Panc1 (cell line): ENCODE results near the gene LNPK. TPM values are rescaled to one million over a fixed set of nuclear protein-coding genes. Genes with fewer than 3 reads are reported as not detected.

Experiments used
- ATAC-seq: fragments of 200-7000 bp; cut with Tn5 transposase; 2 replicates; pipeline ENCODE4 v1.9.1; 2020; ENCODE audit warnings: mild to moderate bottlenecking, moderate library complexity
- BruUV-seq: library from RNA; stranded (reverse); fragments of 400-500 nt; replicated peaks from 2 replicates; lab custom pipeline; 2021; lab: Mats Ljungman, UMichigan
- CTCF ChIA-PET: fragments of 300-600 bp; sonication (Branson Sonifier 250); formaldehyde crosslinking; loops from one replicate; lab custom pipeline; 2022; ENCODE audit warnings: antibody characterized with exemption; lab: Charles Lee
- POLR2A ChIA-PET: fragments of 300-600 bp; sonication (Branson Sonifier 250); formaldehyde crosslinking; loops from one replicate; lab custom pipeline; 2022; ENCODE audit warnings: antibody characterized with exemption; lab: Charles Lee
- DNase-seq: peaks from one replicate; pipeline ENCODE4 v3.0.0-alpha.2; 2010; ENCODE audit warnings: low read depth, low spot score
- H3K27ac ChIP-seq: 2 replicates; pipeline ENCODE4 v1.5.1; 2011; ENCODE audit warnings: mild to moderate bottlenecking, low read length, inconsistent platforms
- H3K27me3 ChIP-seq: fragments of 200-500 bp; sonication (Bioruptor generic); 2 replicates; pipeline ENCODE4 v1.6.0; 2014; ENCODE audit warnings: low read length, inconsistent platforms; ENCODE audit not compliant: control insufficient read depth, insufficient read depth
- H3K36me3 ChIP-seq: fragments of 200-500 bp; sonication (Bioruptor generic); 2 replicates; pipeline ENCODE4 v1.5.1; 2014; ENCODE audit warnings: inconsistent platforms, mild to moderate bottlenecking, low read length, moderate library complexity; ENCODE audit not compliant: control insufficient read depth, insufficient read depth
- H3K4me1 ChIP-seq: 2 replicates; pipeline ENCODE4 v1.5.1; 2011; ENCODE audit warnings: inconsistent platforms, mild to moderate bottlenecking, low read length, moderate library complexity; ENCODE audit not compliant: control insufficient read depth, insufficient read depth
- H3K4me3 ChIP-seq, 2 experiments: 2 replicates each; pipeline ENCODE4 v1.5.1; 2011 to 2012; ENCODE audit warnings: low read depth in 2 of 2, low read length in 2 of 2, mild to moderate bottlenecking in 2 of 2, inconsistent platforms in 1 of 2, moderate library complexity in 1 of 2
- H3K9me3 ChIP-seq: fragments of 200-500 bp; sonication (Bioruptor generic); 2 replicates; pipeline ENCODE4 v1.5.1; 2014; ENCODE audit warnings: low read depth, mild to moderate bottlenecking, inconsistent platforms, low read length, moderate library complexity; ENCODE audit not compliant: control insufficient read depth, insufficient read depth
- CTCF ChIP-seq: fragments of 450-650 bp; IDR thresholded peaks from 2 replicates; pipeline ENCODE4 v1.5.1; 2017; ENCODE audit warnings: mild to moderate bottlenecking
- POLR2AphosphoS5 ChIP-seq: IDR thresholded peaks from 2 replicates; pipeline ENCODE4 v1.6.1; 2012; ENCODE audit warnings: mild to moderate bottlenecking, low read depth, low read length, moderate library complexity
- REST ChIP-seq, 2 experiments: IDR thresholded peaks; 2 replicates each; pipeline ENCODE4 v1.6.1; 2011 to 2012; ENCODE audit warnings: low read depth in 2 of 2, control low read depth in 1 of 2, low read length in 1 of 2, mild to moderate bottlenecking in 1 of 2, moderate library complexity in 1 of 2; ENCODE audit not compliant: insufficient read depth in 1 of 2
- TCF7L2 ChIP-seq: IDR thresholded peaks from 2 replicates; pipeline ENCODE4 v1.6.1; 2011; ENCODE audit warnings: mild to moderate bottlenecking, low read depth, low read length, inconsistent platforms
- in situ Hi-C: cut with HindIII; loops from 2 replicates; pipeline ENCODE4 v1.10.0; 2016; ENCODE audit warnings: low sequenced_read_pairs, low pct_unique_long_range_greater_than_20kb
- intact Hi-C: fragments of 100-400 bp; cut with micrococcal nuclease; formaldehyde crosslinking; loops from one replicate; pipeline ENCODE4 v1.10.0; 2022; ENCODE audit not compliant: unreplicated experiment
- total RNA-seq: library from RNA; stranded (reverse); gene quantifications from one replicate; pipeline ENCODE4 v1.2.1, GENCODE V29; 2021; ENCODE audit not compliant: unreplicated experiment

Gene LNPK
- total RNA-seq, 1 experiment from 2014 or later = 27.3 TPM

GRCh38 chr2:175879679-175880078 lies 122.4 kb downstream of the LNPK start:
- ATAC-seq = no peak

GRCh38 chr2:175877845-175878544 lies 124.1 kb downstream of the LNPK start:
- H3K27me3 ChIP-seq = no peaks in the 10 kb centered on the region; the same call in 1 of the 2 replicates
- no TSS peak for BruUV-seq
- POLR2A ChIA-PET = no interaction called here
- H3K36me3 ChIP-seq = no peaks in the 10 kb centered on the region
- TF ChIP-seq TCF7L2 = no peak
- TF ChIP-seq REST (IDR thresholded peaks at IDR 0.05; ENCODE audit: insufficient read depth in 1 of 2, low read depth in 2 of 2, low read length in 1 of 2) = no peak
- H3K4me1 ChIP-seq = no peaks in the 10 kb centered on the region
- no peak for ATAC-seq
- in situ Hi-C loops = no loop called here
- DNase-seq = no peak
- intact Hi-C loops = no loop called here
- H3K9me3 ChIP-seq = no peaks in the 10 kb centered on the region
- CTCF ChIA-PET = no interaction called here
- no peak overlapping the region for H3K4me3 ChIP-seq
- H3K27ac ChIP-seq = no peak overlapping the region

More at GRCh38 chr2:175879679-175880078, 122.4 kb downstream of the LNPK start:
- ChIA-PET POLR2A (no interaction called here), CTCF (no interaction called here)
- Histone ChIP-seq H3K9me3 (no peaks in the 10 kb centered on the region), H3K36me3 (no peaks in the 10 kb centered on the region), H3K4me1 (no peaks in the 10 kb centered on the region), H3K27ac (no peak overlapping the region), H3K4me3 (no peak overlapping the region), H3K27me3 (no peaks in the 10 kb centered on the region; the same call in 1 of the 2 replicates)
- TF ChIP-seq POLR2AphosphoS5 (no peak), CTCF (no peak), TCF7L2 (no peak), REST (IDR thresholded peaks at IDR 0.05; ENCODE audit: insufficient read depth in 1 of 2, low read depth in 2 of 2, low read length in 1 of 2) (no peak)
- no peak for DNase-seq
- no TSS peak for BruUV-seq
- intact Hi-C loops = no loop called here
- in situ Hi-C loops = no loop called here
